Astrocyte (in vitro differentiated cells and primary cell): ENCODE results near the gene STRBP.

Experiments used
- CTCF ChIP-seq: IDR thresholded peaks from 2 replicates; pipeline ENCODE4 v1.5.1; 2011; ENCODE audit warnings: low read depth, mild to moderate bottlenecking, inconsistent platforms, low read length, moderate library complexity; ENCODE audit not compliant: insufficient read depth
- EZH2 ChIP-seq: IDR thresholded peaks from 2 replicates; pipeline ENCODE4 v1.6.1; 2012; ENCODE audit warnings: mild to moderate bottlenecking, low read length, inconsistent platforms; ENCODE audit not compliant: insufficient read depth

DNA sequence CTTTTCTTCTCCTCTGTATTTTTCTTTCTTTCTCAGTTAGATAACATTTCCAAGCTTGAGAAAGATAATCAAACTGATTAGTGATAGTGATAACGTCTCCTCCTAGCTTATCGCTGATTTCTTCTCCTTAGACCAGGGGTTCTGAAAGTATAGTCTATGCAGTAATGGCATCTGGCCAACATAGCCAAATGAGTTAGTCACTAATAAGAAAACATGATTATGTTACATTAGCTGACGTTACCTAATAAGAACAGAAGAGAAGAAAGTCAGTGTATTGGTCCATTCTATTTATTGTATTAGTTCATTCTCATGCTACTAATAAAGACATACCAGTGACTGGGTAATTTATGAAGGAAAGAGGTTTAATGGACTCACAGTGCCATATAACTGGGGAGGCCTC lies 111.2 kb downstream of the STRBP start:
- TF ChIP-seq CTCF: no peak
- TF ChIP-seq EZH2: no peak
